Activated CD4-positive, alpha-beta T cell treated with anti-CD3 and anti-CD28 coated beads for 36 hours (primary cell): Measurements from ENCODE around the gene NECAB2. TPM values are rescaled to one million over a fixed set of nuclear protein-coding genes. Genes with fewer than 3 reads are reported as not detected.

Experiments used
- ATAC-seq: fragments of 200-7000 bp; cut with Tn5 transposase; one replicate; pipeline ENCODE4 v1.10.0; 2021; ENCODE audit warnings: mild to moderate bottlenecking, moderate library complexity
- CTCF ChIA-PET: fragments of 350-600 bp; sonication (Branson Sonifier 250); formaldehyde crosslinking; loops from one replicate; lab custom pipeline; 2021; ENCODE audit warnings: antibody characterized with exemption; lab: Charles Lee
- POLR2A ChIA-PET: fragments of 350-600 bp; sonication (Branson Sonifier 250); formaldehyde crosslinking; loops from one replicate; lab custom pipeline; 2021; ENCODE audit warnings: antibody characterized with exemption, inconsistent platforms; lab: Charles Lee
- DNase-seq: peaks from one replicate; pipeline ENCODE4 v3.0.0-alpha.2; 2020
- H3K27ac Mint-ChIP-seq: one replicate; pipeline ENCODE4 v1.8.0; 2021; ENCODE audit warnings: mixed read lengths
- H3K27me3 Mint-ChIP-seq: one replicate; pipeline ENCODE4 v1.8.0; 2021; ENCODE audit warnings: mixed read lengths
- H3K36me3 Mint-ChIP-seq: one replicate; pipeline ENCODE4 v1.8.0; 2021; ENCODE audit warnings: low read depth, mixed read lengths
- H3K4me1 Mint-ChIP-seq: one replicate; pipeline ENCODE4 v1.8.0; 2021; ENCODE audit warnings: mixed read lengths
- H3K4me3 Mint-ChIP-seq: one replicate; pipeline ENCODE4 v1.8.0; 2021; ENCODE audit warnings: mild to moderate bottlenecking, moderate library complexity, mixed read lengths
- H3K9me3 Mint-ChIP-seq: one replicate; pipeline ENCODE4 v1.8.0; 2021; ENCODE audit warnings: low read depth, mixed read lengths
- intact Hi-C, 2 experiments: fragments of 100-400 bp; cut with DNase I in 1 of 2; cut with micrococcal nuclease in 1 of 2; formaldehyde crosslinking; loops; one replicate each; pipeline versions ENCODE4 v1.14.2 to v1.15.1; 2022 to 2024; cut with DNase I, micrococcal nuclease
- total RNA-seq, 2 experiments: library from RNA; stranded (reverse); gene quantifications; one replicate each; pipeline ENCODE4 v1.2.3, GENCODE V29; 2021

NECAB2 gene
- total RNA-seq, 2 experiments from 2014 or later, result not detected

DNA sequence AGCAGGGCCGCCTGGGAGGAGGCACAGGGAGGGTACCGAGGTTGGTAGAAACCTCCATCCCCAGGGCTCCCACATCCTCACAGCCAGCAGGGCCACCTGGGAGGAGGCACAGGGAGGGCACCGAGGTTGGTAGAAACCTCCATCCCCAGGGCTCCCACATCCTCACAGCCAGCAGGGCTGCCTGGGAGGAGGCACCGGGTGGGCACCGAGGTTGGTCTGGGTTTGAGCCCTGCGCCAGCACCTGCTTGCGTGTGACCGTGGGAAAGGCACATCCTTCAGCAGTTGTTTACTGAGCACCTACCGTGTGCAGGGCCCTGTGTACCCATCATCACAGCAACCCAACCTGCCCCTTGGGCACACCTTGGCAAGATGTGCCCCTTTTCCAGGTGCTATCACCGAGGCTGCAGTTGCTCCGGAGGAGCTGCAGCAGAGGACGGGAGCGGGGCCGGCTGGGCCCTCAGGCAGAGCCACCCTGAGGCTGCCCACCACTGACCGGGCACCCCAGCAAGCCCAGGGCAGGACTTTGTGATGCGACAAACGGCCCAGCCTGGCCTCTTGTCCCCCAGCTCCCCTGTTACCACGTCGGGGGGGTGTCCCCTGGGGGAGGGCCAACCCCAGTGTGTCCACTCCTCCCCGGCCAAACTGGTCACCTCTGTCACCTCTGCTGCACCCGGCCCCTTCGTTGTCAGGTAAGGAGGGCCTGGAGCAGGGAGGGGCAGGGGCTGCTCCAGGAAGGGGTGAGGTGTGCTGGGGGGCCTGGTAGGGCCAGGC, 37.1 kb upstream of the NECAB2 start:
- H3K36me3 Mint-ChIP-seq, result no peaks in the 10 kb centered on the region
- no peaks in the 10 kb centered on the region for H3K27me3 Mint-ChIP-seq
- no peak overlapping the region for H3K27ac Mint-ChIP-seq
- H3K4me1 Mint-ChIP-seq, result no peaks in the 10 kb centered on the region
- H3K4me3 Mint-ChIP-seq, result no peak overlapping the region
- ChIA-PET POLR2A (no interaction called here), CTCF (interaction anchor here (0.7 kb wide), 1 partner anchor 134 kb away, joined by 4 read pairs; no protein-coding TSS in a partner anchor)
- intact Hi-C loops, result no loop called here
- no peak for DNase-seq
- ATAC-seq, result no peak
- no peaks in the 10 kb centered on the region for H3K9me3 Mint-ChIP-seq

DNA sequence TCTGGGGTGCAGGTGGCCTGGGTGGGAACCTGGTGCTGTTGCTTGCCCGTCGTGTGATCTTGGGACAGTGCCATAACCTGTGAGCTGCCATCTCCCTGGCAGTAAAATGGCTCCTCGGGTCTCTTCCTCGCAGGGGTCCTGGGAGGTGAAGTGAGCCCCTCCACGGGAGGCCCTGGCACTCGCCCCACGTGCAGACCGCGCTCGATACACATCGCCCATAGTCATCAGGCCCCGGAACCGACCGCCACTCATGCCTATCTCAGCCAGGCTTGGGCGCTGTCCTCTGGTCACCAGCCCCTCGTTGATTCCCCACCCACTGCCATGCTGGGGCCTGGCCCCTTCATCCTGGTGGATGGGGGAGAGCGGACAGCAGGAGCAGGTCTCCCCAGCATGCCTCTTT, 36.5 kb upstream of the NECAB2 start:
- ATAC-seq, result no peak
- Mint-ChIP-seq H3K4me3 (no peak overlapping the region), H3K9me3 (no peaks in the 10 kb centered on the region), H3K27me3 (no peaks in the 10 kb centered on the region), H3K4me1 (no peaks in the 10 kb centered on the region), H3K27ac (no peak overlapping the region), H3K36me3 (no peaks in the 10 kb centered on the region)
- ChIA-PET CTCF (no interaction called here), POLR2A (no interaction called here)
- intact Hi-C loops, result no loop called here
- DNase-seq, result no peak

DNA sequence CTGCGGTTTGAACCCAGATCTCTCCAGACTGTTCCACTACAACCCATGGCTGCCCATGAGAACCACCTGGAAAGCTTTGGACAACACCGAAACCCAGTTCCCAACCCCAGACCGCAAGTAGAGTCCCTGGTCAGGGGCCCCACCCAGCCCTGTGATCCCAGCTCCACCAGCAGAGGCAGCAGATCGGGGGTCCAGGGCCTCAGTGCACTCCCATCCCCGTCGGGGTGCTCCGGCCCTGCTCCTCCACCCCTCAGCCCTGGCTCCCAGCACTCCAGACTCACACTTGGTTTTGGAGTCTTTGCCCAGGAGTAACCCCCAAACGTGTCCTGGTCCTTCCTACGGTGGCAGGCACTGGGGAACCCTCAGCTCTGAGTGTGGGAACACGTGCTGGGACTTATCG, 35.7 kb upstream of the NECAB2 start:
- H3K9me3 Mint-ChIP-seq, result no peaks in the 10 kb centered on the region
- H3K27me3 Mint-ChIP-seq, result no peaks in the 10 kb centered on the region
- ATAC-seq (no peak), DNase-seq (no peak)
- CTCF ChIA-PET, result no interaction called here
- no peaks in the 10 kb centered on the region for H3K4me1 Mint-ChIP-seq
- POLR2A ChIA-PET, result no interaction called here
- H3K4me3 Mint-ChIP-seq, result no peak overlapping the region
- intact Hi-C loops, result no loop called here
- H3K36me3 Mint-ChIP-seq, result no peaks in the 10 kb centered on the region
- no peak overlapping the region for H3K27ac Mint-ChIP-seq

DNA sequence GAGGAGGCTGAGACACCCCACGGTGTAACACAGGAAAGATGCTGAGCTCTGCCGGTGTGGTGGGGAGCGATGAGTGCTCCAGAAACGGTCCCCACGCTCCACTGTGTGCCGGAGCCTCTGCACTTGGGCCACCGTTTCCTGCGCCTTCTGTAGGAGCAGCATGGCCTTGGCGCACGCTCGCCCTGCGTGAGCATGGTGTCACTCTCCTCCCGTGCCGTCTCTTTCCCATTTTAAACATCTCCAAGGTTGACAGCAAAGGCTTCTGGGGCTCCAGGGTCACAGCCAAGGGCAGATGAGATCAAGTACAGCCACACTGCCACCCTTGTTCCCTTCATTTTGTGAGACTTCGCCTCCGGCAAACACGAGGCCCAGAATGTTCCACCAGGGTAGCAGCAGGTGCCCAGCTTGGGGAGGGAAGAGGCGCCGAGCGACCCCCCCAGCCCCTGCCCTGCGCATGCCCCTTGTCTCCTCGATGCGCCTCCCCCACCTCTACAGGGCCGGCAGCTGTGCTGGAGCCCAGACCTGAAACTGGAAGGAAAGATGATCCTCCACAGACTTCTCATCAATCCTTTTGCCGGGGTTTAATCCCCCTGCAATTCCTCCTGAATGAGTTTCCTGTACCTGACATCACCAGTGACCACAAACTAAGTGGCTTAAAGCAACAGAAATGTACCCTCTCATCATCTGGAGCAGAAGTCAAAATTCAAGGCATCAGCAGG, 34.9 kb upstream of the NECAB2 start:
- ChIA-PET CTCF (interaction anchor here (0.7 kb wide), 1 partner anchor 44 kb away, joined by 4 read pairs; no protein-coding TSS in a partner anchor), POLR2A (no interaction called here)
- no peaks in the 10 kb centered on the region for H3K4me1 Mint-ChIP-seq
- no peak for DNase-seq
- H3K4me3 Mint-ChIP-seq, result no peak overlapping the region
- H3K27ac Mint-ChIP-seq, result no peak overlapping the region
- intact Hi-C loops, result no loop called here
- H3K36me3 Mint-ChIP-seq, result no peaks in the 10 kb centered on the region
- no peaks in the 10 kb centered on the region for H3K27me3 Mint-ChIP-seq
- ATAC-seq, result no peak
- H3K9me3 Mint-ChIP-seq, result no peaks in the 10 kb centered on the region

DNA sequence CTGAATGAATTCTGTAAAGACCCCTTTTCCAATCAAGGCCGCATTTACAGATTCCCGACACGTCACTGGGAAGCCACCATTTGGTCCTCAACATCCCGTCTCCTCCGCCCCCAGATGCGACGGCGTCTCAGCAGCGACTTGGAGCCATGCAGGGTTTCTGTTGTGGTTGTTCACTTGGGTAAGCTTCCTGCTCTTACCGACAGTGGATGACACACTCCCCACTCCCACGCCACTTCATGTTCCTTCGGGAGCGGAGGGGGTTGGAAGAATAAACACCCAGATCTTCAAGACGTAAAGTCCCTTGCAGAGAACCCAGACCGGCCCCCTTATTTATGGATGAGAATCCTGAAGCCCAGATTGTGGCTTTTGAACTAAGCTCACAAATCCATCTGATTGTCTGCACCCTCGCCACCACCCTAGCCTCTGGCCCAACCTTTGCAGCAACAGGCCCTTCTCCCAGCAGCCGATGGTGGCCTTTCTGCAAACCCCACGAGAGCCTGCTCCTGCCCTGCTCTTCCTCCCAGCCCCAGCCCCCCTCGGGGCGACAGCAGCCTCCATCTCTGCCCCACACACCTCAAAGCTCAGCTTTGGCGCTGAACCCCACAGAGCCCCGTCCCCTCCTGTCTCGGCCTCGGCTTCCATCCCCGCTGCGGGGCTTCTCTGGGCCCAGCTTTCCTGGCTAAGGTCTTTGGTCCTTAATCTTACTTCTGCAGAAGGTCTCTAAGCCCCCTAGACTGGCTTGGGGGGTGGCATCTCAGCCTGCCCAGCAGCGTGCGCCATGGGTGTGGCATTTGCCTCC, 34.0 kb upstream of the NECAB2 start:
- no peak overlapping the region for H3K27ac Mint-ChIP-seq
- no peaks in the 10 kb centered on the region for H3K4me1 Mint-ChIP-seq
- POLR2A ChIA-PET, result no interaction called here
- no peak for DNase-seq
- no peaks in the 10 kb centered on the region for H3K36me3 Mint-ChIP-seq
- CTCF ChIA-PET, result no interaction called here
- no peak overlapping the region for H3K4me3 Mint-ChIP-seq
- ATAC-seq, result no peak
- H3K9me3 Mint-ChIP-seq, result no peaks in the 10 kb centered on the region
- no peaks in the 10 kb centered on the region for H3K27me3 Mint-ChIP-seq
- intact Hi-C loops, result no loop called here

DNA sequence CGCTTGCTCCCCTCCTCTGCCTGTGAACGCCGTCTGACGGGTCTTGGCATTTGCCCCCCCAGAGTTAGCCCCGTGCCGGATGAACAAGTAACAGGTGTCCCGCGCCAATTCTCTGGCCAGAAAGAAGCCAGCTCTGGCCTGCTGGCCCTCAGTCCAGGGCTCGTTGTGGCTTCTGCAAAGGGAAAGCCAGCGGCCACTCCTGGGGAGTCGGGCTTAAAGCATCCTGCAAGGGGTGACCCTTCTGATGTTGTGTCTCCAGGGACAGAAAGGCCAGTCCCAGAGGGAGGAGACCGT, 33.4 kb upstream of the NECAB2 start:
- CTCF ChIA-PET, result no interaction called here
- intact Hi-C loops, result no loop called here
- H3K27me3 Mint-ChIP-seq, result no peaks in the 10 kb centered on the region
- H3K9me3 Mint-ChIP-seq, result no peaks in the 10 kb centered on the region
- no peak overlapping the region for H3K4me3 Mint-ChIP-seq
- DNase-seq (no peak), ATAC-seq (no peak)
- POLR2A ChIA-PET, result no interaction called here
- H3K4me1 Mint-ChIP-seq, result peaks cover 4% of the 10 kb centered on the region
- no peak overlapping the region for H3K27ac Mint-ChIP-seq
- H3K36me3 Mint-ChIP-seq, result no peaks in the 10 kb centered on the region

DNA sequence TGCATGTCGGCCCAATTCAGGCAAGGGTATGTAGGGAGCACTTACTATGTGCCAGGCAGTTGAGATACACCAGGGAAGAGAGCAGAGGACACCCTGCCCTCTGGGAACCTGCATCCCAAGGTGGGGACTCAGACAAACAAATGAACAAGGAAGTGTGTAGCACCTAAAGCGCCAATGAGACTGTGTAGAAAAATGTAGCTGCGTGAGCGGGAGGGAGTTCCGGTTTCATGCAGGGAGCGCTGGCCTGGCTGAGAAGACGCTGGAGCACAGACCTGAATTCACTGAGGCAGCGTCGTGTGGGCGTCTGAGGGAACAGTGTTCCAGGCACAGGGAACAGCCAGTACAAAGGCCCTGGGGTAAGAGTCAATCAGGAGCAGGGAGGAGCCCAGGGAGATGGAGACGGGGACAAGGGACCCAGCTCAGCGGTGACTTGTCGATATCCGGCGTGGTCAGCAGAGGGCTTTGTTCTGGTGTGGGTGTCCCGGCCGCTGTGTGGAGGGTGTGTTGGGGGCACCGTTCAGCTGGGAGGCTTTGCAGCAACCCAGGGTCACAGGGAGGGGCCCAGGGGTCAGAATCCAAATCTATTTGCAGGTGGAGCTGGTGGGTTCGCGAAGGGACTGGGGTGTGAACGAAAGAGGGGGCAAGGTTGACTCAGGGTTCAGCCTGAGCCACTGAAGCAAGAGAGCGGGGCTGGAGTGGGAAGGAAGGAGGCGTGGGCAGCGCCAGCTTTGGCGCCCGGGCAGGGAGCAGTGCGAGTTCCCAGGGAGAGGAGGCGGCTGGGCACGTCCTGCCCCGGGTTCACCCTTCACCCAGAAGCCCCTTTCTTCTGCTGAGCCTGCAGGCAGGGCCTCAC, 32.8 kb upstream of the NECAB2 start:
- intact Hi-C loops, result no loop called here
- H3K36me3 Mint-ChIP-seq, result no peaks in the 10 kb centered on the region
- peaks cover 4% of the 10 kb centered on the region for H3K4me1 Mint-ChIP-seq
- no peaks in the 10 kb centered on the region for H3K27me3 Mint-ChIP-seq
- no peak for DNase-seq
- ChIA-PET POLR2A (no interaction called here), CTCF (interaction anchor here (0.6 to 2.1 kb wide), 3 partner anchors 9 to 894 kb away, joined by 3 to 9 read pairs (median 3); no protein-coding TSS in a partner anchor)
- no peaks in the 10 kb centered on the region for H3K9me3 Mint-ChIP-seq
- ATAC-seq, result no peak
- H3K4me3 Mint-ChIP-seq, result no peak overlapping the region
- H3K27ac Mint-ChIP-seq, result no peak overlapping the region

DNA sequence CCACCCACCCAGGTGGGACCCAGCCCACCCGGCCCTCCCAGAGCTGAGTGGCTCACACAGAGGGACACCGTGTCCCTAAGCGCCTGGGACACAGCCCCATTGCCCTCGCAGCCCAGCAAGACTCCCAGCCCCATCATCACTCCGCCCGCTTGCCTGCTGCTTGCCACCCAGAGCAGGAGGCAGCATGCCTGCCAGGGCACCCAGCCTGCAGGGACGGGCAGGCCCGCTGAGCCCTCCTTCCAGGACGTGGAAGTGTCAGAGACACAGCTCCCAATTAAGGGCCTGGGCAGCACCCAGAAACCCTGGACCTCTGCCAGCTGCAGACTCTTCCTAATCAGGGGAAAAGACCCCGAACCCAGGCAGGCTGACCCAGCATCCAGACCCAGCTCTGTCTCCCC, 32.2 kb upstream of the NECAB2 start:
- ATAC-seq, result no peak
- ChIA-PET POLR2A (no interaction called here), CTCF (interaction anchor here (0.6 to 2.1 kb wide), 3 partner anchors 9 to 893 kb away, joined by 3 to 9 read pairs (median 3); no protein-coding TSS in a partner anchor)
- no peaks in the 10 kb centered on the region for H3K36me3 Mint-ChIP-seq
- no peaks in the 10 kb centered on the region for H3K9me3 Mint-ChIP-seq
- no peak overlapping the region for H3K27ac Mint-ChIP-seq
- H3K4me1 Mint-ChIP-seq, result peaks cover 4% of the 10 kb centered on the region
- DNase-seq, result no peak
- H3K4me3 Mint-ChIP-seq, result no peak overlapping the region
- intact Hi-C loops, result no loop called here
- H3K27me3 Mint-ChIP-seq, result no peaks in the 10 kb centered on the region

DNA sequence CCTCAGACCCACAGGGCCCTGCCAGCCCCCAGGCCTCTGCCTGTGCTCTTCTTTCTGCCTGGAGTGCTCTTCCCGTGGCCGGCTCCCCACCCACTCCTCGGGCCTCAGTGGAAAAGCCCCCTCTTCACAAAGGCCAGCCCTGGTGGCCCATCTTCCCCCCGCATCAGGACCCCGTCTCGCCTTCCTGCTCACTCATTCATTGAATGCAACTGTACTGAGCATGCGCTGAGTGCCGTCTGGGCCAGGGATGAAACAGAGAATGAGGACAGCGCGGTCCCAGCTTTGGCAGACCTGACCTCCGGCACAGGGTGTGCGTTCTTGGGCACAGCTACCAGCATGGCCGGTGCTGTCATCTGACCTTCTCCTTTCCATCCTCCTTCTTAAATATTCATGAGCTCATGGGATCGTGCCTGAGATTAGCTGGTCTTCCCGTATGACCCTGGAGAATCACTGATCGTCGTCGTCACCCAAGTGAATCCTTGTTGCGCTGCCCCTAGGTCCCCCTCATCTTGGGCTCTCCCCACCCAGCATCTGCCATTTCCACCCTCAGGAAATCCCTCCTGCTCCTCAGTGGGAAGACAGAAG, 31.4 kb upstream of the NECAB2 start:
- no peaks in the 10 kb centered on the region for H3K36me3 Mint-ChIP-seq
- no peak for ATAC-seq
- intact Hi-C loops, result no loop called here
- POLR2A ChIA-PET, result no interaction called here
- no peak for DNase-seq
- peaks cover 4% of the 10 kb centered on the region for H3K4me1 Mint-ChIP-seq
- no peak overlapping the region for H3K27ac Mint-ChIP-seq
- H3K27me3 Mint-ChIP-seq, result no peaks in the 10 kb centered on the region
- CTCF ChIA-PET, result interaction anchor here (2.1 kb wide), 1 partner anchor 10 kb away, joined by 9 read pairs; no protein-coding TSS in a partner anchor
- H3K9me3 Mint-ChIP-seq, result no peaks in the 10 kb centered on the region
- no peak overlapping the region for H3K4me3 Mint-ChIP-seq

DNA sequence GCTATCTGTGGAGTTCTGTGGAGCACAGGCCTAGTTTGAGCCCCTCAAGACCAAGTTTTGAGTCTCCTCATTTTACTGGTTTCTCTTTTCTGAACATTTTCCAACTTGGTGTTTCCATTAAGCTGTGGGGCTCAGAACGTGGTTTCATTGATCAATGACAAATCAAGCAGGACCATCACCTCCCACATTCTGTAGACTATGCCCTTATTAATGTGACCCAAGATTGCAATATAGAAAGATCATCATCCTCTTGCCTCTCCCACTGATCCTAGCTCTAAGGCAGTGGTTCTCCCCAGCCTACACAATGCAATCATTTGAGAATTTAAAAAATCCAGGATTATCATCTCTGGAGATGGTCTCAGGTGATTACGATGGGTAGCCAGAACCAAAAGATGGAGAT, 30.8 kb upstream of the NECAB2 start:
- Mint-ChIP-seq H3K27ac (no peak overlapping the region), H3K36me3 (no peaks in the 10 kb centered on the region), H3K4me1 (peaks cover 4% of the 10 kb centered on the region), H3K4me3 (no peak overlapping the region), H3K27me3 (no peaks in the 10 kb centered on the region), H3K9me3 (no peaks in the 10 kb centered on the region)
- ATAC-seq (no peak), DNase-seq (no peak)
- intact Hi-C loops, result no loop called here
- CTCF ChIA-PET, result interaction anchor here (2.1 kb wide), 1 partner anchor 11 kb away, joined by 9 read pairs; no protein-coding TSS in a partner anchor
- POLR2A ChIA-PET, result no interaction called here
